NCI-H748 (cell line): Measurements from ENCODE around the gene CREB3.
A peak's percentile ranks its signal among the peaks of the same experiment; 100 is the strongest.

Experiments used
- DNase-seq: peaks from one replicate; lab custom pipeline; 2025; ENCODE audit not compliant: unreplicated experiment; lab: John Stamatoyannopoulos, UW

CREB3 gene

GRCh38 chr9:35748242-35748857 is 15.9 kb downstream of the CREB3 start:
- peak; percentile 38 for DNase-seq

GRCh38 chr9:35748858-35749514 is 16.5 kb downstream of the CREB3 start, which contains the start of the genes GBA2 and RGP1:
Gene GBA2, minus strand, starts transcription at chr9:35749228. Its CDS starts 524 bp downstream, at chr9:35748704.
Gene RGP1, plus strand, starts transcription at chr9:35749287. Its CDS starts 469 bp downstream, at chr9:35749756.
- peak; percentile 86 for DNase-seq

GRCh38 chr9:35749515-35750255 is 17.2 kb downstream of the CREB3 start:
- peak; percentile 33 for DNase-seq

GRCh38 chr9:35750256-35750531 is 17.7 kb downstream of the CREB3 start:
- no peak for DNase-seq

- DNase-seq = no peak
These were observed 21.0 kb downstream of the CREB3 start for GRCh38 chr9:35753466-35753865.

GRCh38 chr9:35754264-35754663 is 21.8 kb downstream of the CREB3 start, which contains the start of gene MSMP:
Gene MSMP, minus strand, starts transcription at chr9:35754276. Its CDS starts 147 bp downstream, at chr9:35754129.
- no peak for DNase-seq

- DNase-seq = no peak
These were observed 22.6 kb downstream of the CREB3 start for GRCh38 chr9:35755071-35755470.

GRCh38 chr9:35756275-35757225 is 24.1 kb downstream of the CREB3 start:
- peak; percentile 80 for DNase-seq

- peak; percentile 76 for DNase-seq
These were observed 24.9 kb downstream of the CREB3 start for GRCh38 chr9:35757226-35757891.

- no peak for DNase-seq
These were observed 25.4 kb downstream of the CREB3 start for GRCh38 chr9:35757892-35758275.

- DNase-seq = no peak
These were observed 26.1 kb downstream of the CREB3 start for GRCh38 chr9:35758475-35759050.

- no peak for DNase-seq
These were observed 27.3 kb downstream of the CREB3 start for GRCh38 chr9:35759795-35760194.

GRCh38 chr9:35760651-35761050 is 28.2 kb downstream of the CREB3 start:
- no peak for DNase-seq

- DNase-seq = no peak
These were observed 30.7 kb downstream of the CREB3 start for GRCh38 chr9:35763181-35763580.

GRCh38 chr9:35763803-35764202 is 31.3 kb downstream of the CREB3 start:
- DNase-seq = no peak

- DNase-seq = no peak
These were observed 34.5 kb downstream of the CREB3 start for GRCh38 chr9:35766997-35767396.

GRCh38 chr9:35767458-35767857 is 35.0 kb downstream of the CREB3 start:
- no peak for DNase-seq

GRCh38 chr9:35769763-35770162 is 37.3 kb downstream of the CREB3 start:
- DNase-seq = no peak

GRCh38 chr9:35771075-35771433 is 38.6 kb downstream of the CREB3 start:
- DNase-seq = no peak

- peak; percentile 75 for DNase-seq
These were observed 39.1 kb downstream of the CREB3 start for GRCh38 chr9:35771534-35771933.
